ENCODE data around the gene RGS14. TPM values are rescaled to one million over a fixed set of nuclear protein-coding genes. Genes with fewer than 3 reads are reported as not detected.

The RGS14 gene
- total and polyA plus RNA-seq, 5 donors from 2014 or later, result 40.1 to 93.3 (median 53.4) TPM

DNA sequence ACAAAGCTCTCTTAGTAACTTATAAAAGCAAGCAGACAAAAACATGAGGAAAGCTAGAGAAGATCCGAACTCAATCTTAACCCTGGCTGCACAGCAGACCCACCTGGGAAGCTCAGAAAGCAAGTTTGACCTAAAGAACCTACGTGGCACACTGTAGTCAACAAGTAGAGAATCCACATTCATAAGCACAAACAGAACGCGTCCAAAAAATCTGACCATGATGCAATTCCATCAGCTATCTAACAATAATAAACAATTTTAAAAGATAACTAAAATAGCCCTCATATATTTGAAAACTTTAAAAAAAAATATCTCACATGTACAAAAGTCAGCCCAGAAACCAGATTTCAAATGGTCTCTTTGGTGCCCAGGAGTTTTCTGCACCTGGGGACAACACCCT lies 10.9 kb upstream of the RGS14 start:
- no peak overlapping the region for H3K4me3 ChIP-seq (ENCODE audit: low read depth, low read length)
- ATAC-seq (ENCODE audit: low read depth in 2 of 2), result no peak
- H3K36me3 ChIP-seq (ENCODE audit: control insufficient read depth, insufficient read depth, low read length), result peaks cover 45% of the 10 kb centered on the region
- H3K4me1 ChIP-seq (ENCODE audit: control insufficient read depth, insufficient read depth, low read length, poor library complexity, severe bottlenecking), result peaks cover 34% of the 10 kb centered on the region
- peaks cover 16% of the 10 kb centered on the region for H3K36me3 Mint-ChIP-seq
- H3K27me3 Mint-ChIP-seq, result no peaks in the 10 kb centered on the region
- H3K4me3 Mint-ChIP-seq, result peak overlapping the region in 1 of 4 donors; percentile 46
- H3K9me3 ChIP-seq (ENCODE audit: control insufficient read depth in 2 of 2, low read length in 2 of 2), result no peaks in the 10 kb centered on the region
- no peak overlapping the region for H3K27ac ChIP-seq (ENCODE audit: insufficient read depth, low read length, poor library complexity, severe bottlenecking)
- no peaks in the 10 kb centered on the region for H3K9me3 Mint-ChIP-seq
- H3K27ac Mint-ChIP-seq, result peak overlapping the region in 2 of 3 donors; percentile 36 to 85
- H3K4me1 Mint-ChIP-seq, result peaks cover 17 to 60% (median 37%) of the 10 kb centered on the region in 4 donors
- H3K27me3 ChIP-seq (ENCODE audit: control insufficient read depth, insufficient read depth, low read length), result no peaks in the 10 kb centered on the region
- DNase-seq, result no peak

GRCh38 chr5:177347699-177348098 lies 10.0 kb upstream of the RGS14 start:
- Histone ChIP-seq H3K36me3 (ENCODE audit: control insufficient read depth, insufficient read depth, low read length) (peaks cover 37% of the 10 kb centered on the region), H3K27ac (ENCODE audit: insufficient read depth, low read length, poor library complexity, severe bottlenecking) (no peak overlapping the region), H3K9me3 (ENCODE audit: control insufficient read depth in 2 of 2, low read length in 2 of 2) (no peaks in the 10 kb centered on the region), H3K4me3 (ENCODE audit: low read depth, low read length) (no peak overlapping the region), H3K4me1 (ENCODE audit: control insufficient read depth, insufficient read depth, low read length, poor library complexity, severe bottlenecking) (peaks cover 38% of the 10 kb centered on the region), H3K27me3 (ENCODE audit: control insufficient read depth, insufficient read depth, low read length) (no peaks in the 10 kb centered on the region)
- DNase-seq, result no peak
- no peaks in the 10 kb centered on the region for H3K9me3 Mint-ChIP-seq
- ATAC-seq (ENCODE audit: low read depth in 2 of 2), result no peak
- no peak overlapping the region for H3K27ac Mint-ChIP-seq
- H3K36me3 Mint-ChIP-seq, result peaks cover 14% of the 10 kb centered on the region
- peak overlapping the region in 1 of 4 donors; percentile 46 for H3K4me3 Mint-ChIP-seq
- H3K27me3 Mint-ChIP-seq, result no peaks in the 10 kb centered on the region
- H3K4me1 Mint-ChIP-seq, result peaks cover 20 to 62% (median 39%) of the 10 kb centered on the region in 4 donors

DNA sequence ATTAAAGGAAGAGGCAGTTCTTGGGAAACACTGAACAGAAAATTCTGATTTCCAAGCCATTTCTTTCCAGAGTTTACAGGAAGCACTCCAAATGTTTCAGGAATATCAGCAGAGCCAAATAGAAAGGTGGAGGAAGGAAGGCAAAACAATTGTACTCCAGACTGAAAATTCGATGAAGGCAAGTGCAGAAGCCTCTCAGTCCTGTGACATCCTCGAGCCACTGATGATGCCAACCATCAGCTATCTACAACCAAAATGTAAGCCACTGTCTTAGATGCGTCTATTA lies 8.4 kb upstream of the RGS14 start:
- no peaks in the 10 kb centered on the region for H3K27me3 Mint-ChIP-seq
- H3K27ac ChIP-seq (ENCODE audit: insufficient read depth, low read length, poor library complexity, severe bottlenecking), result no peak overlapping the region
- no peaks in the 10 kb centered on the region for H3K9me3 Mint-ChIP-seq
- peaks cover 29% of the 10 kb centered on the region for H3K36me3 ChIP-seq (ENCODE audit: control insufficient read depth, insufficient read depth, low read length)
- H3K27ac Mint-ChIP-seq, result peak overlapping the region in 2 of 3 donors; percentile 20 to 50
- DNase-seq, result no peak
- no peak for ATAC-seq (ENCODE audit: low read depth in 2 of 2)
- H3K9me3 ChIP-seq (ENCODE audit: control insufficient read depth in 2 of 2, low read length in 2 of 2), result no peaks in the 10 kb centered on the region
- H3K4me1 ChIP-seq (ENCODE audit: control insufficient read depth, insufficient read depth, low read length, poor library complexity, severe bottlenecking), result peaks cover 38% of the 10 kb centered on the region
- peaks cover 10% of the 10 kb centered on the region for H3K36me3 Mint-ChIP-seq
- H3K27me3 ChIP-seq (ENCODE audit: control insufficient read depth, insufficient read depth, low read length), result no peaks in the 10 kb centered on the region
- peaks cover 17 to 62% (median 38%) of the 10 kb centered on the region in 4 donors for H3K4me1 Mint-ChIP-seq
- peak overlapping the region; percentile 83 to 99 (median 92) for H3K4me3 Mint-ChIP-seq
- H3K4me3 ChIP-seq (ENCODE audit: low read depth, low read length), result peak overlapping the region; percentile 93

DNA sequence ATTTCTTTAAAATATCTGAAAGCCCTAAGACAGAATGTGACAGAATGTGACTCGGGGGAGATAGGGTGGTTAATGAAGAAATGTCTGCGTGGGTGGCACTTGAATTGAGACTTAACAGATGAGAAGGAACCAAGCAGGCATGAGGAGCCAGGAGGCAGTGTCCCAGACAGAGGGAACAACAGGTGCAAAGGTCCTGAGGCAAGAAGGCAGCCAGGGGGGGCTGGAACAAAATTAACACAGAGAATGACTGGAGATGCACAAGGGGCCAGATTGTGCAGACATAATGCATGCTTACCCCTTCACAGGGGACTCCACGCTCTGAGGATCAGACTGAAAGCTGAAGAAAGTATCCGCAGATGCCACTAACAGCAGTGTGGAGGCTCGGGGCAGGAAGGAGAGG lies 8.0 kb upstream of the RGS14 start:
- ATAC-seq (ENCODE audit: low read depth in 2 of 2), result no peak
- Histone ChIP-seq H3K4me1 (ENCODE audit: control insufficient read depth, insufficient read depth, low read length, poor library complexity, severe bottlenecking) (peaks cover 38% of the 10 kb centered on the region), H3K9me3 (ENCODE audit: control insufficient read depth in 2 of 2, low read length in 2 of 2) (no peaks in the 10 kb centered on the region), H3K27ac (ENCODE audit: insufficient read depth, low read length, poor library complexity, severe bottlenecking) (no peak overlapping the region), H3K27me3 (ENCODE audit: control insufficient read depth, insufficient read depth, low read length) (no peaks in the 10 kb centered on the region), H3K4me3 (ENCODE audit: low read depth, low read length) (peak overlapping the region; percentile 93), H3K36me3 (ENCODE audit: control insufficient read depth, insufficient read depth, low read length) (peaks cover 28% of the 10 kb centered on the region)
- Mint-ChIP-seq H3K4me3 (peak overlapping the region; percentile 58 to 99 (median 92)), H3K27me3 (no peaks in the 10 kb centered on the region), H3K36me3 (peaks cover 10% of the 10 kb centered on the region), H3K27ac (peak overlapping the region; percentile 11 to 53 (median 50)), H3K4me1 (peaks cover 21 to 65% (median 41%) of the 10 kb centered on the region in 4 donors), H3K9me3 (no peaks in the 10 kb centered on the region)
- no peak for DNase-seq

DNA sequence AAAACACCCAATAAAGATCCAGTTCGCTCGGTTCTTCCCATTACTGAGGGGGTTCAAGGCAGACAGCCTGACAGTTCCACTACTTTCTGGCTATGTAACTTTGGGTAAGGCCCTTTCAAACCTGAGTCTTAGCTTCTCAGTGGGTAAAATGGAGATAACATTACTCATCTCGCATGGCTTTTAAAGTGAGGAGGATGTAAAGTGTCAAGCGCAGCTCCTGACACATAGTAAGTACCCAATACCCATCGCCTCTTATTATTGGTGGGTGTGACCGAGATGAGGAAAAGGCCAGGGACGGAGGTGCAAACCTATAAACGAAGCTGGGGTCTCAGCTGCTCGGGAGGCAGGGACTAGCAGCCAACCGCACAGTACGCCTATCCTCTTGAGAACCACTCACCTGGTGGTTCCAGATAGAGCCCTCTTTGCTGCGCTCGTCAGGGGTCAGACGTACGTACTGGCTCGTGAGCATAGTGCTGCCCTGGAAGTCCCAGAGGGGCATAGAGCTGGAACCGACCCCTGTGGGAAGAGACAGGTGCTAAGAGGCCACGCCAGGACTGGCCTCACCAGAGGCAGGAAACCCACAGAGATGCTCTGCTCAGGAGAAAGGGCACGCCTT lies 6.8 kb upstream of the RGS14 start:
- DNase-seq, result peak in 1 of 3 donors; percentile 20
- Mint-ChIP-seq H3K27me3 (no peaks in the 10 kb centered on the region), H3K36me3 (peaks cover 10% of the 10 kb centered on the region), H3K4me1 (peaks cover 22 to 72% (median 43%) of the 10 kb centered on the region in 4 donors), H3K9me3 (peaks cover 0 to 2% (median 0%) of the 10 kb centered on the region in 7 donors), H3K27ac (peak overlapping the region; percentile 99 to 100 (median 99)), H3K4me3 (peak overlapping the region; percentile 98 to 99 (median 99))
- Histone ChIP-seq H3K27me3 (ENCODE audit: control insufficient read depth, insufficient read depth, low read length) (no peaks in the 10 kb centered on the region), H3K9me3 (ENCODE audit: control insufficient read depth in 2 of 2, low read length in 2 of 2) (no peaks in the 10 kb centered on the region), H3K4me3 (ENCODE audit: low read depth, low read length) (peak overlapping the region; percentile 93), H3K36me3 (ENCODE audit: control insufficient read depth, insufficient read depth, low read length) (peaks cover 27% of the 10 kb centered on the region), H3K4me1 (ENCODE audit: control insufficient read depth, insufficient read depth, low read length, poor library complexity, severe bottlenecking) (peaks cover 45% of the 10 kb centered on the region), H3K27ac (ENCODE audit: insufficient read depth, low read length, poor library complexity, severe bottlenecking) (peak overlapping the region; percentile 96)
- no peak for ATAC-seq (ENCODE audit: low read depth in 2 of 2)

GRCh38 chr5:177351392-177352329 lies 6.1 kb upstream of the RGS14 start, which contains the start of gene LMAN2:
Gene LMAN2 (minus strand): TSS chr5:177351668. CDS start chr5:177351647, 21 bp downstream.
- Mint-ChIP-seq H3K27ac (peak within 1 kb of the TSS; percentile 99 to 100 (median 99)), H3K36me3 (peaks cover 10% of the 10 kb centered on the region), H3K27me3 (no peaks in the 10 kb centered on the region), H3K4me1 (peaks cover 21 to 74% (median 42%) of the 10 kb centered on the region in 4 donors), H3K4me3 (peak within 1 kb of the TSS; percentile 98 to 99 (median 99)), H3K9me3 (peaks cover 0 to 2% (median 0%) of the 10 kb centered on the region in 7 donors)
- peaks cover 47% of the 10 kb centered on the region for H3K4me1 ChIP-seq (ENCODE audit: control insufficient read depth, insufficient read depth, low read length, poor library complexity, severe bottlenecking)
- H3K27me3 ChIP-seq (ENCODE audit: control insufficient read depth, insufficient read depth, low read length), result no peaks in the 10 kb centered on the region
- H3K4me3 ChIP-seq (ENCODE audit: low read depth, low read length), result peak within 1 kb of the TSS; percentile 93
- ATAC-seq (ENCODE audit: low read depth in 2 of 2) (peak; percentile 99), DNase-seq (peak; percentile 86 to 98 (median 95))
- H3K36me3 ChIP-seq (ENCODE audit: control insufficient read depth, insufficient read depth, low read length), result peaks cover 20% of the 10 kb centered on the region
- no peaks in the 10 kb centered on the region for H3K9me3 ChIP-seq (ENCODE audit: control insufficient read depth in 2 of 2, low read length in 2 of 2)
- peak within 1 kb of the TSS; percentile 96 for H3K27ac ChIP-seq (ENCODE audit: insufficient read depth, low read length, poor library complexity, severe bottlenecking)

DNA sequence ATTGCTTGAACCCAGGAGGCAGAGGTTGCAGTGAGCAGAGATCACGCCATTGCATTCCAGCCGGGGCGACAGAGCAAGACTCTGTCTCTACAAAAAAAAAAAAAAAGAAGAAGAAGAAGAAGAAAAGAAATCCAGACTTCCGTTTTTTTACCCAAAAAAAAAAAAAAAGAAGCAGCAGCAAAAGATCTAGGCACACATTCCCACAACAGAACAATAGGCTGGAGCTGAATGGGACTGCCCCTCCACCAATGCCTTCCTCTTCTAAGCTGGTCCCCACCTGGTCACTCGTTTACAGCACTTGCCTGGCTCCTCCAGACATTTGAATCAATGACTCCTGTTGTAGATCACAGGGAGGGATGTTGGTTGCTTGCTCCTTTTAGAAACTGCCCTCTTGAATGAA lies 4.6 kb upstream of the RGS14 start:
- H3K27ac Mint-ChIP-seq, result peak overlapping the region in 1 of 3 donors; percentile 74
- no peak for DNase-seq
- H3K9me3 Mint-ChIP-seq, result peaks cover 0 to 2% (median 0%) of the 10 kb centered on the region in 7 donors
- peaks cover 10% of the 10 kb centered on the region for H3K36me3 Mint-ChIP-seq
- Histone ChIP-seq H3K9me3 (ENCODE audit: control insufficient read depth in 2 of 2, low read length in 2 of 2) (no peaks in the 10 kb centered on the region), H3K27me3 (ENCODE audit: control insufficient read depth, insufficient read depth, low read length) (no peaks in the 10 kb centered on the region), H3K27ac (ENCODE audit: insufficient read depth, low read length, poor library complexity, severe bottlenecking) (no peak overlapping the region), H3K36me3 (ENCODE audit: control insufficient read depth, insufficient read depth, low read length) (peaks cover 7% of the 10 kb centered on the region), H3K4me1 (ENCODE audit: control insufficient read depth, insufficient read depth, low read length, poor library complexity, severe bottlenecking) (peaks cover 58% of the 10 kb centered on the region), H3K4me3 (ENCODE audit: low read depth, low read length) (no peak overlapping the region)
- peak overlapping the region in 2 of 4 donors; percentile 43 to 45 for H3K4me3 Mint-ChIP-seq
- no peak for ATAC-seq (ENCODE audit: low read depth in 2 of 2)
- no peaks in the 10 kb centered on the region for H3K27me3 Mint-ChIP-seq
- H3K4me1 Mint-ChIP-seq, result peaks cover 21 to 74% (median 44%) of the 10 kb centered on the region in 4 donors
